Osteoblast (primary cell): ENCODE results near the gene CCSER2. TPM values are rescaled to one million over a fixed set of nuclear protein-coding genes. Genes with fewer than 3 reads are reported as not detected.
A peak's percentile ranks its signal among the peaks of the same experiment; 100 is the strongest.

Source experiments
- DNase-seq: peaks from one replicate; pipeline ENCODE4 v3.0.0; 2011; ENCODE audit warnings: low spot score, mixed read lengths; ENCODE audit not compliant: insufficient read length; ENCODE audit errors: missing footprints
- H2AFZ ChIP-seq: 2 replicates; pipeline ENCODE4 v1.6.0; 2011; ENCODE audit warnings: mild to moderate bottlenecking, low read length
- H3K27ac ChIP-seq: 2 replicates; pipeline ENCODE4 v1.5.1; 2011; ENCODE audit warnings: mild to moderate bottlenecking, low read depth, low read length, moderate library complexity
- H3K27me3 ChIP-seq: 2 replicates; pipeline ENCODE4 v1.6.0; 2012; ENCODE audit warnings: mild to moderate bottlenecking, control low read depth, inconsistent platforms, low read length, moderate library complexity; ENCODE audit not compliant: insufficient read depth
- H3K36me3 ChIP-seq: 2 replicates; pipeline ENCODE4 v1.5.1; 2011; ENCODE audit warnings: mild to moderate bottlenecking, low read length, control low read depth, moderate library complexity; ENCODE audit not compliant: insufficient read depth
- H3K4me1 ChIP-seq: 2 replicates; pipeline ENCODE4 v1.5.1; 2011; ENCODE audit warnings: mild to moderate bottlenecking, low read length, control low read depth, moderate library complexity; ENCODE audit not compliant: insufficient read depth
- H3K4me2 ChIP-seq: 2 replicates; pipeline ENCODE4 v1.6.0; 2011; ENCODE audit warnings: mild to moderate bottlenecking, low read length; ENCODE audit not compliant: insufficient read depth
- H3K4me3 ChIP-seq: fragments of 200-600 bp; sonication (generic); 3 replicates; pipeline ENCODE4 v1.5.1; 2012; ENCODE audit warnings: mild to moderate bottlenecking, low read length, inconsistent platforms; ENCODE audit not compliant: insufficient read depth
- H3K79me2 ChIP-seq: 2 replicates; pipeline ENCODE4 v1.6.0; 2012; ENCODE audit warnings: mild to moderate bottlenecking, low read length, control low read depth, inconsistent platforms; ENCODE audit not compliant: insufficient read depth
- H3K9me3 ChIP-seq: 2 replicates; pipeline ENCODE4 v1.5.1; 2011; ENCODE audit warnings: low read depth, low read length, control low read depth
- H4K20me1 ChIP-seq: 2 replicates; pipeline ENCODE4 v1.6.0; 2012; ENCODE audit warnings: mild to moderate bottlenecking, low read length, control low read depth; ENCODE audit not compliant: insufficient read depth
- CTCF ChIP-seq: IDR thresholded peaks from 2 replicates; pipeline ENCODE4 v1.5.1; 2011; ENCODE audit warnings: mild to moderate bottlenecking, low read depth, low read length, moderate library complexity; ENCODE audit errors: extremely low read depth
- total RNA-seq: library from RNA; depleted of rRNA; stranded (reverse); fragments of >200 nt; gene quantifications from 2 replicates; pipeline ENCODE4 v1.2.3, GENCODE V29; 2012

The CCSER2 gene
- total RNA-seq, 1 donor, result 58.3 TPM

GRCh38 chr10:84390364-84390763 is 62.0 kb downstream of the CCSER2 start:
- Histone ChIP-seq H3K27ac (no peak overlapping the region), H4K20me1 (peaks cover under 1% of the 10 kb centered on the region), H3K4me2 (no peak overlapping the region), H3K79me2 (peaks cover 44% of the 10 kb centered on the region), H3K4me3 (no peak overlapping the region), H3K9me3 (no peaks in the 10 kb centered on the region), H3K36me3 (no peaks in the 10 kb centered on the region), H3K27me3 (no peaks in the 10 kb centered on the region), H3K4me1 (no peaks in the 10 kb centered on the region), H2AFZ (no peak overlapping the region)
- no peak for DNase-seq
- no peak for TF ChIP-seq CTCF

- no peaks in the 10 kb centered on the region for H3K27me3 ChIP-seq
- H4K20me1 ChIP-seq, result peaks cover 6% of the 10 kb centered on the region
- no peak overlapping the region for H3K4me3 ChIP-seq
- no peak for TF ChIP-seq CTCF
- no peaks in the 10 kb centered on the region for H3K9me3 ChIP-seq
- H3K36me3 ChIP-seq, result no peaks in the 10 kb centered on the region
- H3K4me2 ChIP-seq, result no peak overlapping the region
- H3K79me2 ChIP-seq, result peaks cover 50% of the 10 kb centered on the region
- H2AFZ ChIP-seq, result no peak overlapping the region
- no peak for DNase-seq
- H3K27ac ChIP-seq, result no peak overlapping the region
- H3K4me1 ChIP-seq, result no peaks in the 10 kb centered on the region
Measured at GRCh38 chr10:84391326-84391725, 62.9 kb downstream of the CCSER2 start.

GRCh38 chr10:84392181-84392580 is 63.8 kb downstream of the CCSER2 start:
- Histone ChIP-seq H3K9me3 (no peaks in the 10 kb centered on the region), H3K79me2 (peaks cover 52% of the 10 kb centered on the region), H3K27me3 (no peaks in the 10 kb centered on the region), H4K20me1 (peaks cover 6% of the 10 kb centered on the region), H3K4me1 (no peaks in the 10 kb centered on the region), H2AFZ (no peak overlapping the region), H3K4me3 (no peak overlapping the region), H3K27ac (no peak overlapping the region), H3K4me2 (no peak overlapping the region), H3K36me3 (no peaks in the 10 kb centered on the region)
- DNase-seq, result no peak
- TF ChIP-seq CTCF, result no peak

- no peak overlapping the region for H3K4me2 ChIP-seq
- no peak overlapping the region for H3K27ac ChIP-seq
- TF ChIP-seq CTCF, result no peak
- H2AFZ ChIP-seq, result no peak overlapping the region
- no peaks in the 10 kb centered on the region for H3K9me3 ChIP-seq
- no peaks in the 10 kb centered on the region for H3K27me3 ChIP-seq
- peaks cover 6% of the 10 kb centered on the region for H4K20me1 ChIP-seq
- H3K79me2 ChIP-seq, result peaks cover 66% of the 10 kb centered on the region
- no peak overlapping the region for H3K4me3 ChIP-seq
- no peaks in the 10 kb centered on the region for H3K36me3 ChIP-seq
- DNase-seq, result peak; percentile 66
- peaks cover 7% of the 10 kb centered on the region for H3K4me1 ChIP-seq
Measured at GRCh38 chr10:84395581-84395980, 67.2 kb downstream of the CCSER2 start.
